PC-3 (cell line): ENCODE measurements around the gene ZBTB21. TPM values are rescaled to one million over a fixed set of nuclear protein-coding genes. Genes with fewer than 3 reads are reported as not detected.
A peak's percentile ranks its signal among the peaks of the same experiment; 100 is the strongest.

Source experiments
- ATAC-seq: fragments of 200-7000 bp; cut with Tn5 transposase; 2 replicates; pipeline ENCODE4 v1.9.1; 2020; ENCODE audit warnings: mild to moderate bottlenecking, moderate library complexity
- BruUV-seq: library from RNA; stranded (reverse); fragments of 400-500 nt; replicated peaks from 2 replicates; lab custom pipeline; 2021; lab: Mats Ljungman, UMichigan
- CTCF ChIA-PET: fragments of 300-600 bp; sonication (Branson Sonifier 250); formaldehyde crosslinking; loops from one replicate; lab custom pipeline; 2022; ENCODE audit warnings: antibody characterized with exemption; lab: Charles Lee
- POLR2A ChIA-PET: fragments of 300-600 bp; sonication (Branson Sonifier 250); formaldehyde crosslinking; loops from one replicate; lab custom pipeline; 2022; ENCODE audit warnings: antibody characterized with exemption; ENCODE audit not compliant: unreplicated experiment; lab: Charles Lee
- DNase-seq: peaks from one replicate; pipeline ENCODE4 v3.0.0-alpha.2; 2015
- H2AFZ ChIP-seq: fragments of 300-600 bp; sonication (generic); 2 replicates; pipeline ENCODE4 v1.6.0; 2016; ENCODE audit warnings: antibody characterized with exemption, low read length
- H3F3A ChIP-seq: fragments of 300-600 bp; sonication (generic); one replicate; pipeline ENCODE4 v1.6.0; 2017; ENCODE audit warnings: antibody characterized with exemption, low read length, control low read depth, mild to moderate bottlenecking; ENCODE audit not compliant: unreplicated experiment
- H3K27ac ChIP-seq: fragments of 300-600 bp; sonication (generic); 2 replicates; pipeline ENCODE4 v1.5.1; 2016; ENCODE audit warnings: mild to moderate bottlenecking, low read length
- H3K27me3 ChIP-seq: fragments of 300-600 bp; sonication (generic); 2 replicates; pipeline ENCODE4 v1.6.1; 2016; ENCODE audit warnings: low read length, mixed read lengths
- H3K36me3 ChIP-seq: fragments of 300-600 bp; sonication (generic); 2 replicates; pipeline ENCODE4 v1.6.1; 2016; ENCODE audit warnings: low read depth, mixed run types, low read length, mixed read lengths
- H3K4me1 ChIP-seq: fragments of 300-600 bp; sonication (generic); 2 replicates; pipeline ENCODE4 v1.5.1; 2016; ENCODE audit warnings: low read length; ENCODE audit not compliant: insufficient read depth
- H3K4me2 ChIP-seq: fragments of 300-600 bp; sonication (generic); 2 replicates; pipeline ENCODE4 v1.6.0; 2016; ENCODE audit warnings: low read length
- H3K4me3 ChIP-seq: fragments of 300-600 bp; sonication (generic); 2 replicates; pipeline ENCODE4 v1.5.1; 2016; ENCODE audit warnings: mild to moderate bottlenecking, low read length, mixed read lengths
- H3K79me2 ChIP-seq: fragments of 300-600 bp; sonication (generic); 2 replicates; pipeline ENCODE4 v1.6.1; 2017; ENCODE audit warnings: low read length, mixed read lengths
- H3K9ac ChIP-seq: fragments of 300-600 bp; sonication (generic); 2 replicates; pipeline ENCODE4 v1.6.0; 2016; ENCODE audit warnings: mild to moderate bottlenecking, low read length
- H3K9me2 ChIP-seq: fragments of 300-600 bp; sonication (generic); replicated peaks from 2 replicates; pipeline ENCODE4 v1.6.1; 2016; ENCODE audit warnings: mixed run types, low read length, mixed read lengths
- H3K9me3 ChIP-seq: fragments of 300-600 bp; sonication (generic); 2 replicates; pipeline ENCODE4 v1.6.1; 2016; ENCODE audit warnings: low read length, mixed read lengths
- H4K20me1 ChIP-seq: fragments of 300-600 bp; sonication (generic); 2 replicates; pipeline ENCODE4 v1.6.1; 2016; ENCODE audit warnings: low read length, mixed read lengths
- CTCF ChIP-seq: fragments of 300-600 bp; sonication (generic); conservative IDR thresholded peaks from 2 replicates; pipeline ENCODE4 v1.5.1; 2017; ENCODE audit warnings: antibody characterized with exemption, low read depth, mild to moderate bottlenecking, low read length
- EZH2 ChIP-seq: fragments of 300-600 bp; sonication (generic); IDR thresholded peaks from one replicate; pipeline ENCODE4 v1.6.1; 2017; ENCODE audit warnings: antibody characterized with exemption, mild to moderate bottlenecking, low read length; ENCODE audit not compliant: unreplicated experiment
- EZH2phosphoT487 ChIP-seq: fragments of 300-600 bp; sonication (generic); IDR thresholded peaks from 2 replicates; pipeline ENCODE4 v1.6.1; 2018; ENCODE audit warnings: mild to moderate bottlenecking, antibody characterized with exemption, low read length, borderline replicate concordance
- intact Hi-C: fragments of 100-400 bp; cut with micrococcal nuclease; formaldehyde crosslinking; loops from 2 replicates; pipeline ENCODE4 v1.9.0; 2023
- total RNA-seq: library from RNA; depleted of rRNA; stranded (reverse); fragments of >200 nt; gene quantifications from 2 replicates; pipeline ENCODE4 v1.2.3, GENCODE V29; 2014

ZBTB21 gene
- total RNA-seq, 1 experiment from 2014 or later, result 8.1 TPM

GRCh38 chr21:42002421-42002958 is 7.7 kb downstream of the ZBTB21 start:
- TF ChIP-seq EZH2, result no peak
- no peak for TF ChIP-seq CTCF
- ChIA-PET CTCF (interaction anchor here (1.2 kb wide), 1 partner anchor 185 kb away, joined by 4 read pairs; no protein-coding TSS in a partner anchor), POLR2A (interaction anchor here (0.7 kb wide), 2 partner anchors 50 to 69 kb away, joined by 3 to 6 read pairs; no protein-coding TSS in a partner anchor)
- H3K27me3 ChIP-seq, result no peaks in the 10 kb centered on the region
- DNase-seq (peak; percentile 89), ATAC-seq (peak; percentile 96)
- peak overlapping the region; percentile 15; the same call in 1 of the 2 replicates for H3K4me3 ChIP-seq
- peaks cover 18% of the 10 kb centered on the region for H3K36me3 ChIP-seq
- no peaks in the 10 kb centered on the region for H4K20me1 ChIP-seq
- peak overlapping the region; percentile 55 for H3K4me2 ChIP-seq
- no peaks in the 10 kb centered on the region for H3K9me3 ChIP-seq
- H3K9me2 ChIP-seq, result no peaks in the 10 kb centered on the region
- no peaks in the 10 kb centered on the region for H3F3A ChIP-seq
- no peak overlapping the region for H2AFZ ChIP-seq
- peak overlapping the region; percentile 80 for H3K27ac ChIP-seq
- H3K79me2 ChIP-seq, result peaks cover 52% of the 10 kb centered on the region
- no TSS peak for BruUV-seq
- H3K4me1 ChIP-seq, result peaks cover 31% of the 10 kb centered on the region
- H3K9ac ChIP-seq, result peak overlapping the region; percentile 34
- intact Hi-C loops, result loop anchor here (2.0 kb wide), 2 partner anchors 42 to 114 kb away; no protein-coding TSS in a partner anchor

GRCh38 chr21:42001781-42002180 is 8.4 kb downstream of the ZBTB21 start:
- no peaks in the 10 kb centered on the region for H4K20me1 ChIP-seq
- H3K4me2 ChIP-seq, result peak overlapping the region; percentile 55
- no TSS peak for BruUV-seq
- ChIA-PET CTCF (interaction anchor here (1.2 kb wide), 1 partner anchor 185 kb away, joined by 4 read pairs; no protein-coding TSS in a partner anchor), POLR2A (no interaction called here)
- H2AFZ ChIP-seq, result no peak overlapping the region
- no peaks in the 10 kb centered on the region for H3K9me3 ChIP-seq
- H3K36me3 ChIP-seq, result peaks cover 20% of the 10 kb centered on the region
- H3F3A ChIP-seq, result no peaks in the 10 kb centered on the region
- TF ChIP-seq CTCF, result no peak
- intact Hi-C loops, result loop anchor here (2.0 kb wide), 2 partner anchors 41 to 115 kb away; no protein-coding TSS in a partner anchor
- no peak for DNase-seq
- no peaks in the 10 kb centered on the region for H3K27me3 ChIP-seq
- ATAC-seq, result no peak
- peaks cover 46% of the 10 kb centered on the region for H3K79me2 ChIP-seq
- H3K9ac ChIP-seq, result peak overlapping the region; percentile 34
- peaks cover 31% of the 10 kb centered on the region for H3K4me1 ChIP-seq
- H3K9me2 ChIP-seq, result no peaks in the 10 kb centered on the region
- H3K4me3 ChIP-seq, result no peak overlapping the region
- peak overlapping the region; percentile 80 for H3K27ac ChIP-seq

- POLR2A ChIA-PET, result no interaction called here
- intact Hi-C loops, result no loop called here
- no peak overlapping the region for H3K4me2 ChIP-seq
- H3K9me2 ChIP-seq, result no peaks in the 10 kb centered on the region
- no TSS peak for BruUV-seq
- H3K79me2 ChIP-seq, result peaks cover 41% of the 10 kb centered on the region
- peaks cover 3% of the 10 kb centered on the region; the same call in 1 of the 2 replicates for H3K9me3 ChIP-seq
- no peak overlapping the region for H3K4me3 ChIP-seq
- H4K20me1 ChIP-seq, result no peaks in the 10 kb centered on the region
- H3K9ac ChIP-seq, result no peak overlapping the region
- ATAC-seq (no peak), DNase-seq (no peak)
- peaks cover 28% of the 10 kb centered on the region for H3K36me3 ChIP-seq
- no peaks in the 10 kb centered on the region for H3F3A ChIP-seq
- CTCF ChIA-PET, result no interaction called here
- no peaks in the 10 kb centered on the region for H3K27me3 ChIP-seq
- H3K4me1 ChIP-seq, result peaks cover 31% of the 10 kb centered on the region
- H2AFZ ChIP-seq, result no peak overlapping the region
- H3K27ac ChIP-seq, result no peak overlapping the region
- TF ChIP-seq CTCF (no peak), EZH2phosphoT487 (no peak), EZH2 (no peak)
These were observed 9.3 kb downstream of the ZBTB21 start for GRCh38 chr21:42000908-42001307.
